ENCODE measurements around the gene TIMM10. TPM values are rescaled to one million over a fixed set of nuclear protein-coding genes. Genes with fewer than 3 reads are reported as not detected.
"Not testable (repeated sequence)": the region's sequence is repeated elsewhere in the genome, so short reads cannot be mapped to it uniquely, and the experiment has no call there.

Gene TIMM10
- total RNA-seq, 1 donor = 32.1 TPM

DNA sequence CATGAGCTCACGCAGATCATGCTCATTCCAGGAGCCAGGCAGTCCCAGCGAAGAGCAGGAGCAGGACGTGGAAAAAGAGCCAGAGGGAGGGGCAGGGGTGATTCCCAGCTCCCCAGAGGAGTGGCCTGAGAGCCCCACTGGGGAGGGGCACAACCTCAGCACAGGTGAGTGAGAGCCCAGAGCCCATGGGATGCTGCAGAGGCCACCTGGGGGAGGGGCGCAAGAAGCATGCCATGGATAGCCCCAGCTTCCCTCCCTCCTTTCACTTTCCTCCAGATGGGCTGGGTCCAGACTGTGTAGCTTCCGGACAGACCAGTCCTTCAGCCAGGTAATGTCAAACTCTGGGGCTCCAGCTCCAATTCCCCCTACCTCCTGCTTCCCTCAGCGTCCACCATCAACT is 13.0 kb upstream of the TIMM10 start:
- no peak for DNase-seq (ENCODE audit: low read depth)
- no peak for TF ChIP-seq CTCF (IDR thresholded peaks at IDR 0.05; ENCODE audit: insufficient read depth, low read length)
- no peak overlapping the region for H3K4me3 ChIP-seq (ENCODE audit: low read depth, low read length)

GRCh38 chr11:57542582-57542981 is 12.0 kb upstream of the TIMM10 start:
- H3K4me3 ChIP-seq (ENCODE audit: low read depth, low read length) = no peak overlapping the region
- no peak for TF ChIP-seq CTCF (IDR thresholded peaks at IDR 0.05; ENCODE audit: insufficient read depth, low read length)
- no peak for DNase-seq (ENCODE audit: low read depth)

GRCh38 chr11:57541169-57541568 is 10.6 kb upstream of the TIMM10 start:
- no peak for TF ChIP-seq CTCF (IDR thresholded peaks at IDR 0.05; ENCODE audit: insufficient read depth, low read length)
- no peak overlapping the region for H3K4me3 ChIP-seq (ENCODE audit: low read depth, low read length)
- DNase-seq (ENCODE audit: low read depth) = no peak

- TF ChIP-seq CTCF (IDR thresholded peaks at IDR 0.05; ENCODE audit: insufficient read depth, low read length) = no peak
- DNase-seq (ENCODE audit: low read depth) = no peak
- no peak overlapping the region for H3K4me3 ChIP-seq (ENCODE audit: low read depth, low read length)
Measured at GRCh38 chr11:57539342-57539741, 8.8 kb upstream of the TIMM10 start.

- TF ChIP-seq CTCF (IDR thresholded peaks at IDR 0.05; ENCODE audit: insufficient read depth, low read length) = no peak
- DNase-seq (ENCODE audit: low read depth) = no peak
- no peak within 1 kb of the TSS for H3K4me3 ChIP-seq (ENCODE audit: low read depth, low read length)
Measured at GRCh38 chr11:57536947-57537619, 6.5 kb upstream of the TIMM10 start, which contains the start of gene SMTNL1. SMTNL1 (plus strand) TSS chr11:57537595; CDS start chr11:57542643, 5,048 bp downstream.

DNA sequence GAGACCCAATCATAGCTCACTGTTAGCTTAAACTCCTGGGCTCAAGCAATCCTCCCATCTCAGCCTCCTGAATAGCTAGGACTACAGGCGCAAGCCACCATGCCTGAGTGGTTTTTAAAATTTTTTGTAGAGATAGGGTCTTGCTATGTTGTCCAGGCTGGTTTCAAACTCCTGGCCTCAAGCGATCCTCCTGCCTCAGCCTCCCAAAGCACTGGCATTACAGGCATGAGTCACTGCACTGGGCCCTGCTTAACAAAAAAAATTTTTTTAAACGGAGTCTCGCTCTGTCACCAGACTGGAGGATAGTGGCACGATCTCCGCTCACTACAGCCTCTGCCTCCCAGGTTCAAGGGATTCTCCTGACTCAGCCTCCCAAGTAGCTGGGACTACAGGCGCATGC is 3.9 kb upstream of the TIMM10 start:
- DNase-seq (ENCODE audit: low read depth); H3K4me3 ChIP-seq (ENCODE audit: low read depth, low read length): not testable (repeated sequence)

GRCh38 chr11:57530215-57530595 is 349 bp downstream of the TIMM10 start:
- no peak for TF ChIP-seq CTCF (IDR thresholded peaks at IDR 0.05; ENCODE audit: insufficient read depth, low read length)
- no peak for DNase-seq (ENCODE audit: low read depth)
- peak overlapping the region; percentile 99 for H3K4me3 ChIP-seq (ENCODE audit: low read depth, low read length)

Data from fibroblast of the aortic adventitia (primary cell).